GM13977 (cell line): ENCODE data around the gene MMP3.

Experiments
- DNase-seq: peaks from one replicate; pipeline ENCODE4 v3.0.0; 2012; ENCODE audit warnings: low spot score
- in situ Hi-C: fragments of 300-500 bp; cut with MboI; formaldehyde crosslinking; loops from one replicate; pipeline ENCODE4 v1.12.0; 2022; ENCODE audit warnings: low sequenced_read_pairs, low pct_unique_long_range_greater_than_20kb, mixed read lengths, inconsistent platforms; ENCODE audit not compliant: unreplicated experiment
- TF ChIP-seq, protein P1 (sequence below): IDR thresholded peaks from 2 replicates; pipeline ENCODE4 v1.5.1; 2012; ENCODE audit warnings: mild to moderate bottlenecking, control low read depth; ENCODE audit not compliant: insufficient read depth; ENCODE audit errors: extremely low read depth, missing control alignments

The MMP3 gene

DNA sequence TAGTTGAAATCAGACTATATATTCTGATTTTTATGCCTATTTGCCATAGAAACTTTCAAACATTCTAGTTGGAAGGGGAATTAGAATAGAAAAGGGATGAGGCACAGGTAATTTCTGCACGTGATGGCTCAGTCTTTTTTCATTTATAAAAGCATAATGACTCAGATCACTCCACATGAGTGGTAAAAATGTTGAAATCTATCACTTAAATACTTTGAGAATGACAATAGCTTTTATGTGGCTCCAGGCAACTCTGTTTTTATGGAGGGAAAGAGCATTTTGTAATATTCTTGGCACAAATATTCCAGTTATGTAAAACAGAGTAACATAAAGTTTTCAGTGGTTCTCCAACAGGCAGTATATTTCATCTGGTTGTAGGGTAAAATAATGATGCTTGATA is 5.9 kb upstream of the MMP3 start:
- DNase-seq, result no peak
- in situ Hi-C loops, result no loop called here
- TF ChIP-seq, protein P1, sequence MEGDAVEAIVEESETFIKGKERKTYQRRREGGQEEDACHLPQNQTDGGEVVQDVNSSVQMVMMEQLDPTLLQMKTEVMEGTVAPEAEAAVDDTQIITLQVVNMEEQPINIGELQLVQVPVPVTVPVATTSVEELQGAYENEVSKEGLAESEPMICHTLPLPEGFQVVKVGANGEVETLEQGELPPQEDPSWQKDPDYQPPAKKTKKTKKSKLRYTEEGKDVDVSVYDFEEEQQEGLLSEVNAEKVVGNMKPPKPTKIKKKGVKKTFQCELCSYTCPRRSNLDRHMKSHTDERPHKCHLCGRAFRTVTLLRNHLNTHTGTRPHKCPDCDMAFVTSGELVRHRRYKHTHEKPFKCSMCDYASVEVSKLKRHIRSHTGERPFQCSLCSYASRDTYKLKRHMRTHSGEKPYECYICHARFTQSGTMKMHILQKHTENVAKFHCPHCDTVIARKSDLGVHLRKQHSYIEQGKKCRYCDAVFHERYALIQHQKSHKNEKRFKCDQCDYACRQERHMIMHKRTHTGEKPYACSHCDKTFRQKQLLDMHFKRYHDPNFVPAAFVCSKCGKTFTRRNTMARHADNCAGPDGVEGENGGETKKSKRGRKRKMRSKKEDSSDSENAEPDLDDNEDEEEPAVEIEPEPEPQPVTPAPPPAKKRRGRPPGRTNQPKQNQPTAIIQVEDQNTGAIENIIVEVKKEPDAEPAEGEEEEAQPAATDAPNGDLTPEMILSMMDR, result no peak

DNA sequence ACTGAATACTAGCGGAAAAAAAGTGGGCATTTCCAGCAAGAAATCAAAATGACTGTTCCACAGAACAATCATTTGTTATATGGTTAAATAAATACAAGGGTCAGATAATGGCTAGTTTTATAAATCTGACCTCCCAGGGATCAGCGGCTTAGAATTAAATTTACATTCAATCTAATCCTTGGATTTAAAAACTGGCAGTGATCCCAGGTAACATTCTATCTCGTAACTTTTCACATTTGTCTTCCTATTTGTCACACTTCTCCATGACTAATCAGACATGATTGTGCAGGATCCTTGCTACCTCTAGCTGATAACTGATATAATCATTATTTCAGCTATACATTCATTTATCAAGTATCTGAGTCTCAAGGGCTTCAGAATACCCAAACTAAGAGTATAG is 2.9 kb upstream of the MMP3 start:
- in situ Hi-C loops, result no loop called here
- DNase-seq, result no peak
- TF ChIP-seq, protein P1, result no peak

DNA sequence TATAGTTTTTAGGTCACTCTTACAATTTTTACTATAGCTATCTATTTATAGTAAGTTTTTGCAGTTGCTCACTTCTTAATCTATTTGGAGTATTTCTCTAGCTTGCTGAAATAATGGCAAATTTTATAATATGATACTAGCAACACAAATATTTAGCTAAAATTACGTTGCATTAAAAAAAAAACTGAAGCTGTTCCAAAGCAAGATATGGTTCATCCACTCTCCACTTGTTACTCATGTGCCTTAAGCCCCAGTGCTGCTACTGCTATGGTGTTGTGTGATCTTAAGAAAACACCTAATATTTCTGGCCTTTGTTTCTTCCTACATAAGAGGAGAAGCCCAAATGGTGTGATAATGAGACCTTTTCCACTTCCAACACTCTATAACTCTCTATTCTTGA is 479 bp downstream of the MMP3 start:
- TF ChIP-seq, protein P1, result no peak
- DNase-seq, result no peak
- in situ Hi-C loops, result no loop called here

DNA sequence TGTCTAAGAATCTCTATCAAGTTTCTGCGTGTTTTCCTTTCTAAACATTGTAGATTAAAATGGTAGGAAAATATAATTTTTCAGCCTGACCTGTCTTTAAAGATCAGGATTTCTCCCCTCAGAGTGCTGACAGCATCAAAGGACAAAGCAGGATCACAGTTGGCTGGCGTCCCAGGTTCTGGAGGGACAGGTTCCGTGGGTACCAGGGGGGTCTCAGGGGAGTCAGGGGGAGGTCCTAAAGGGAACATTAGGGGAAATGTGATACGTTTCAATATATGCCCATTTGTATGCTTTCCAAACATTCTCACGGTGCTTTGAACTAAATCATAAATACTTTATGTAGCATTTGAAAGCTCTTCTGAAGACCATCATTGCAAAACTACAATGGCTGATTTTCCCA is 3.4 kb downstream of the MMP3 start:
- in situ Hi-C loops, result no loop called here
- TF ChIP-seq, protein P1, result no peak
- DNase-seq, result no peak

DNA sequence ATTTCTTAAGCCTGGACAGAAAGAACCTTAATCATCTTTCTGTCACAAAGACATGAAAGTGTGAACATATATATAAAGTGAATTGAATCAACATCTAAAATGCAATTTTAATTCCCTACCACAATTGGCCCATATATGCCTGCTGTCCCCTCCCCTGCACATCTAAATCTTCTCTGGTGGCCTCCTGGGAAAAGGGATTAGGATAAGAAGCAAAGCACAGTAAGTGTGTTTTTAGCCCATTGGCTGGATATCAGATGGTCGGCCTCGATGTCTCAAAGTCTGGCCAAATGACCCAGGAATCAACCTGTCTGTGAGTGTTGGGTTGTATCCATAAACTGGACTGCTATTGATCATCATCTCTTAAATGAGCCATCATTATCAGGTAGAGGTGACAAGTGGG is 5.8 kb downstream of the MMP3 start:
- in situ Hi-C loops, result no loop called here
- no peak for DNase-seq
- TF ChIP-seq, protein P1, result no peak

DNA sequence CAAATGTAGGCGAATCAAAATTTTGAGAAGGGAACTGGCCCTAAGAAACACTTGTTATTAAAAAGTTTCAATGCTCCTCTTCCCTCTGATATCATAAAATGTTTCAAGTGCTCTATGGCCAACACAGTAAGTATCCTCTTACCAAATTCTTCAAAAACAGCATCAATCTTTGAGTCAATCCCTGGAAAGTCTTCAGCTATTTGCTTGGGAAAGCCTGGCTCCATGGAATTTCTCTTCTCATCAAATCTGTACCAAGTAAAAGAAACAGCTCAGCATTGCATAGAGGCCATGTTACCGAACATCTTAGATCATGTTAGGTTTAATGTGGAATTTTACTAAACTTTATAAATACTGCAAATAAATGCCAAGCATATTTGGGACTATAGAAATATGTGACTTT is 6.3 kb downstream of the MMP3 start:
- no peak for DNase-seq
- in situ Hi-C loops, result no loop called here
- TF ChIP-seq, protein P1, result no peak

DNA sequence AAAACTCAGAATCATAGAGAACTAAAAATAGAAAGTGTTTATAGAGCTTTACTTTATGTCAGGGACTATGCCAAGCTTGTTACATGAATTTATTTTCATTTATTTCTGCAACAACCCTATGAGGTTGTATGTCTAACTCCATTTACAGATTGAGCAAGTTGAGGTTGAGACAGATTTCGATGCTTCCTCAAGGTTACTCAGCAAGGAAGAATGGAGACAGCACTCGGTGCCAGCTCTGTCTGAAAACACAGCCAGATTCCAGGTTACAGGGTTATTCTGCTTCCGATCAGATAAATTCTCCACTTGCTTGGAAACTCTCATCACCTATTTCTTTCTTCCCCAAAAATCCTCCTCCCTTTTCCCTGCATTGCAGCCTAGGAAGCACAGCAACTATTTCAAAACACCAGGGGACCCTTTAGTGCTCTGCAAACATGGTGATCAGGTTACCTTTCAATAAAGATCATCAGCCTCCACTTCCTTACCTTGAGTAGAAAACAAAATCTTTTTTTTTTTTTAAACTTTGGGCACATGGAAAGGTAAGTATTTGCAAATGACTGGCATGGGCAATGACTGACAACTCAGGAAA is 7.0 kb downstream of the MMP3 start:
- in situ Hi-C loops, result no loop called here
- no peak for DNase-seq
- TF ChIP-seq, protein P1, result no peak
